IPS DF 6.9 (cell line): ENCODE results near the gene OR8J1.

Source experiments
- DNase-seq: peaks from one replicate; pipeline ENCODE4 v3.0.0-alpha.2; 2013; ENCODE audit warnings: low read depth, low spot score
- H3K27ac ChIP-seq: one replicate; pipeline ENCODE4 v1.5.1; 2013; ENCODE audit warnings: low read length, control low read depth
- H3K27me3 ChIP-seq: 2 replicates; pipeline ENCODE4 v1.6.1; 2013; ENCODE audit warnings: mild to moderate bottlenecking, low read length; ENCODE audit not compliant: control insufficient read depth, insufficient read depth
- H3K36me3 ChIP-seq: 2 replicates; pipeline ENCODE4 v1.6.1; 2013; ENCODE audit warnings: low read length; ENCODE audit not compliant: control insufficient read depth, insufficient read depth
- H3K4me1 ChIP-seq: 2 replicates; pipeline ENCODE4 v1.6.1; 2013; ENCODE audit warnings: low read length; ENCODE audit not compliant: control insufficient read depth, insufficient read depth
- H3K4me3 ChIP-seq: 2 replicates; pipeline ENCODE4 v1.5.1; 2013; ENCODE audit warnings: mild to moderate bottlenecking, low read length
- H3K9me3 ChIP-seq: 2 replicates; pipeline ENCODE4 v1.6.1; 2013; ENCODE audit warnings: low read length, inconsistent platforms; ENCODE audit not compliant: control insufficient read depth, insufficient read depth
- whole genome bisulfite sequencing: extraction: QIAGEN DNeasy Blood & Tissue Kit; methylation state at CpG from one replicate; pipeline ENCODE4 v1.1.7; 2013; ENCODE audit warnings: mixed read lengths, missing lambda C conversion rate; ENCODE audit not compliant: insufficient read length, insufficient coverage; 5-methylcytosine and 5-hydroxymethylcytosine counted together

OR8J1 gene

GRCh38 chr11:56353991-56354390, at the start of gene OR8J1:
Gene OR8J1 (plus strand): TSS chr11:56354291. CDS start chr11:56360247, 5,956 bp downstream.
- H3K27ac ChIP-seq, result no peak within 1 kb of the TSS
- H3K27me3 ChIP-seq, result no peaks in the 10 kb centered on the region
- no peaks in the 10 kb centered on the region for H3K9me3 ChIP-seq
- no peaks in the 10 kb centered on the region for H3K36me3 ChIP-seq
- WGBS, result no CpG with 5 or more reads among the region's 2 CpGs
- DNase-seq, result no peak
- no peak within 1 kb of the TSS for H3K4me3 ChIP-seq
- H3K4me1 ChIP-seq, result no peaks in the 10 kb centered on the region

GRCh38 chr11:56307836-56308235, 46.3 kb upstream of the OR8J1 start:
- Histone ChIP-seq H3K27me3 (no peaks in the 10 kb centered on the region), H3K4me3 (no peak overlapping the region), H3K9me3 (no peaks in the 10 kb centered on the region), H3K4me1 (no peaks in the 10 kb centered on the region), H3K36me3 (no peaks in the 10 kb centered on the region), H3K27ac (no peak overlapping the region)
- WGBS, result no CpG with 5 or more reads among the region's 3 CpGs
- no peak for DNase-seq

GRCh38 chr11:56314844-56315243, 39.2 kb upstream of the OR8J1 start, which contains the start of gene OR8K3:
Gene OR8K3 (plus strand): TSS chr11:56315144. CDS start chr11:56318307, 3,163 bp downstream.
- H3K4me3 ChIP-seq, result no peak within 1 kb of the TSS
- H3K9me3 ChIP-seq, result no peaks in the 10 kb centered on the region
- no peaks in the 10 kb centered on the region for H3K4me1 ChIP-seq
- no peaks in the 10 kb centered on the region for H3K36me3 ChIP-seq
- H3K27ac ChIP-seq, result no peak within 1 kb of the TSS
- no peak for DNase-seq
- H3K27me3 ChIP-seq, result no peaks in the 10 kb centered on the region

DNA sequence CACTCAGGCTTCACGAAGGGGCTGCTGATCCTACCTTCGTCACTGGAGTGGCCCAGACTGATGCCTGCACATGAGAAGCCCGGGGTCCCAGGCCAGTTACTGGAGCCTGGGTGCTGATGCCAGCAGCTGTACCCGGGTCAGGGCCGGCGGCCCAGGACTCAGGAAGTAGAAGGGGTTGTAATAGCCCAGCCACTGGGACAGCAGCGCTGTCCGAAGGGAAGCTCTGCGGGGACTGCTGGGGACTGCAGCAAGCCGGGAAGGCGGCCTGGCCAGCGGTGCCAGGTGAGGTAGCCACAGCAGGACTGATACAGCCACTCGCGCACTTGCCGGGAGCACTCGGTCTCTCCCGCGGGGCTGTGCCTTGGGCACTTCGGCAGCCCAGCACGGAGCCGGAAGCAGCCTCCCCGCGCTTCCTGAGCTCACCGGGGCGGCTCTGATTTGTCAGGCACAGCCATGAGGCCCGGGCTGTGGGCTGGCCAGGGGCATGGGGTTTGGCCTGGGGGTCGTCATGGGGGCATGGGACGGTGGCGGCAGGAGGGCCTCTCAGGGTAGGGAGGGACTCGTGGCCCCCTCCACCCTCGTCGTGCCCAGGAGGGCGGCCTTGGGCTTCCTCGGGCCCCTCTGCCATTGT, 22.1 kb upstream of the OR8J1 start:
- Histone ChIP-seq H3K27ac (no peak overlapping the region), H3K4me1 (peaks cover 1% of the 10 kb centered on the region; the same call in 1 of the 2 replicates), H3K27me3 (no peaks in the 10 kb centered on the region), H3K4me3 (no peak overlapping the region), H3K36me3 (no peaks in the 10 kb centered on the region), H3K9me3 (no peaks in the 10 kb centered on the region)
- DNase-seq, result no peak
- no CpG with 5 or more reads among the region's 34 CpGs for WGBS

DNA sequence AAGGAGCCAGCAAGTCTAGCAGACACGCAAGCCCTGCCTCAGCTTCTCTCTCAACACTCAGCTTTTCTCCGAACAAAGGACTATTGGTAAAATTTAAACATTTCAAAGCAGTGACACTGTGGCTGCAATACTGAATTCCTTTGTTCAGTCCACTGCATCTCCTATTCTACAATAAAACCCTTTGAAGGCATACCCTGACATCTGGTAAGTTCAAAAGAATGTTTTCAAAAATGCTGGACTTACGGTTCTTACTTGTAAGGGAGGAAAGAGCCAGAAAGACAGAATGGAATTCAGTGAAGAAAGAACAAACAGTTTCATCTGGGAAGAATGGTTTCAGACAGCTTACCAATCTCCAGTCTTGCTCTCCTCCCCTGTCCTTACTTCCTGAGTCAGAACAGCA, 20.9 kb upstream of the OR8J1 start:
- no CpG with 5 or more reads among the region's 3 CpGs for WGBS
- no peak for DNase-seq

GRCh38 chr11:56340289-56340688, 13.8 kb upstream of the OR8J1 start:
- Histone ChIP-seq H3K4me3 (no peak overlapping the region), H3K27me3 (no peaks in the 10 kb centered on the region), H3K36me3 (no peaks in the 10 kb centered on the region), H3K27ac (no peak overlapping the region), H3K4me1 (no peaks in the 10 kb centered on the region), H3K9me3 (no peaks in the 10 kb centered on the region)
- DNase-seq, result no peak

More for the DNA sequence above, 20.9 kb upstream of the OR8J1 start:
- H3K4me1 ChIP-seq, result peaks cover 1% of the 10 kb centered on the region; the same call in 1 of the 2 replicates
- H3K27me3 ChIP-seq, result no peaks in the 10 kb centered on the region
- H3K9me3 ChIP-seq, result no peaks in the 10 kb centered on the region
- no peaks in the 10 kb centered on the region for H3K36me3 ChIP-seq
- no peak overlapping the region for H3K4me3 ChIP-seq
- no peak overlapping the region for H3K27ac ChIP-seq

GRCh38 chr11:56345739-56346138, 8.4 kb upstream of the OR8J1 start, which contains the start of gene OR8K1:
Gene OR8K1 (plus strand): TSS chr11:56346039. CDS start chr11:56346039, 0 bp downstream.
- no CpG with 5 or more reads among the region's 1 CpG for WGBS
- DNase-seq, result no peak
- no peaks in the 10 kb centered on the region for H3K9me3 ChIP-seq
- no peaks in the 10 kb centered on the region for H3K27me3 ChIP-seq
- H3K36me3 ChIP-seq, result no peaks in the 10 kb centered on the region
- no peak within 1 kb of the TSS for H3K4me3 ChIP-seq
- H3K27ac ChIP-seq, result no peak within 1 kb of the TSS
- H3K4me1 ChIP-seq, result no peaks in the 10 kb centered on the region

- Histone ChIP-seq H3K4me1 (no peaks in the 10 kb centered on the region), H3K36me3 (no peaks in the 10 kb centered on the region), H3K9me3 (no peaks in the 10 kb centered on the region), H3K4me3 (no peak within 1 kb of the TSS), H3K27ac (no peak within 1 kb of the TSS), H3K27me3 (no peaks in the 10 kb centered on the region)
- no CpG with 5 or more reads among the region's 2 CpGs for WGBS
- no peak for DNase-seq
Observed at GRCh38 chr11:56375324-56375723, 21.2 kb downstream of the OR8J1 start, which contains the start of gene OR8U1. Gene OR8U1 (plus strand): TSS chr11:56375624. CDS start chr11:56375624, 0 bp downstream.

- Histone ChIP-seq H3K36me3 (no peaks in the 10 kb centered on the region), H3K27me3 (no peaks in the 10 kb centered on the region), H3K4me1 (no peaks in the 10 kb centered on the region), H3K4me3 (no peak overlapping the region), H3K9me3 (no peaks in the 10 kb centered on the region), H3K27ac (no peak overlapping the region)
- DNase-seq, result no peak
- WGBS, result no CpG with 5 or more reads among the region's 2 CpGs
Observed at GRCh38 chr11:56380120-56380519, 26.0 kb downstream of the OR8J1 start.

DNA sequence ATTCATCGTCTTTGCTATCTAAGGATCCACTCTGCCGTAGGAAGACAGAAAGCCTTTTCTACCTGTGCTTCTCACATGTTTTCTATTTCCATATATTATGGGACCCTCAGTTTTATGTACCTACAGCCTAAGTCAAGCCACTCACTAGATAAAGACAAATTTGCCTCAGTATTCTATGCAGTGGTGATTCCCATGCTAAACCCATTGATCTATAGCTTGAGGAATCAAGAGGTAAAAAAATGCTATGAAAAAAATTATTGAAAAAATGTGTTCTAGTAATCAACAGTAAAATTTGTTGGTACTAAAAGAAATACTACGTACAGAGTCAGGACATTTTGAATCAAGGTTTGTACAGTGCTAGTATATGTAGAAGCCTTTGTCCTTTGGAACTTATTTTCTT, 40.3 kb downstream of the OR8J1 start:
- no CpG with 5 or more reads among the region's 3 CpGs for WGBS
- Histone ChIP-seq H3K9me3 (no peaks in the 10 kb centered on the region), H3K4me3 (no peak overlapping the region), H3K27ac (no peak overlapping the region), H3K36me3 (no peaks in the 10 kb centered on the region), H3K27me3 (no peaks in the 10 kb centered on the region), H3K4me1 (no peaks in the 10 kb centered on the region)
- no peak for DNase-seq

DNA sequence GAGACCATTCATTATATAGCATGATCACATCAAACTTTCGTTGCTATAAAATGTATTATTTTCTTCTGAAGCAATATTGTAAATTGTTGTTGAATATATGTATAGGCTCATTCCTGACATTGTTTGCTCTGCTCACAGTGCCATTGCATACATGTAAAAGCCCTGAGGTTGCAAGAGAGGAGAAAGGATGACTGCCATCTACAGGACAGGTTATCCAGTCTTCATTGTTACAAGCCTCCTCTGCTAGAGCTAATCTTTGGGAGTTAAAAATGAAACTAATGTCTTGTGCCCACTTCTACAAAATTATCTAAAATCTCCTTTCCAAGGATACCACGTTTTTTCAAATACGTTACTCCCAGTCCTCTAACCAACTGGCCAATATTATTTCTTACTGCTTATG, 42.0 kb downstream of the OR8J1 start:
- H3K4me1 ChIP-seq, result no peaks in the 10 kb centered on the region
- 100% methylated on average over 2 of the region's 3 CpGs for WGBS
- no peaks in the 10 kb centered on the region for H3K27me3 ChIP-seq

More for the DNA sequence above, 42.0 kb downstream of the OR8J1 start:
- no peak overlapping the region for H3K4me3 ChIP-seq
- no peak overlapping the region for H3K27ac ChIP-seq
- H3K36me3 ChIP-seq, result no peaks in the 10 kb centered on the region
- H3K9me3 ChIP-seq, result no peaks in the 10 kb centered on the region
- peak; percentile 18 for DNase-seq
